A549 treated with AZD2906 at 1 μM for 4 hours (cell line): Measurements from ENCODE around the gene SERINC1. TPM values are rescaled to one million over a fixed set of nuclear protein-coding genes. Genes with fewer than 3 reads are reported as not detected.

Experiments used
- total RNA-seq: library from RNA; stranded (reverse); fragments of 200-300 nt; extraction: Qiagen RNA extraction; gene quantifications from 5 replicates; pipeline ENCODE4 v1.2.3, GENCODE V29; 2022

Gene SERINC1
- total RNA-seq = 71.6 to 95.2 TPM (median 84.7 TPM) in 5 replicates

GRCh38 chr6:122471107-122472021, at the start of gene SERINC1:
Gene SERINC1 (minus strand): TSS chr6:122471807. CDS start chr6:122471737, 70 bp downstream.

GRCh38 chr6:122399348-122400120, 72.1 kb downstream of the SERINC1 start, which contains the start of gene HSF2:
Gene HSF2 (plus strand): TSS chr6:122399652. CDS start chr6:122399738, 86 bp downstream.

Other genes with a start within 250 kb of the SERINC1 start
- gene HSF2, start 72.2 kb downstream of the SERINC1 start, total RNA-seq = 5.1 to 8.8 TPM (median 5.6 TPM) in 5 replicates
- gene PKIB, start 138.6 kb upstream of the SERINC1 start, total RNA-seq = 0.53 to 0.94 TPM (median 0.63 TPM) in 5 replicates